HG02885 (cell line): ENCODE measurements around the gene NHS.
"Not testable (repeated sequence)": the region's sequence is repeated elsewhere in the genome, so short reads cannot be mapped to it uniquely, and the experiment has no call there.

ENCODE experiments used
- ATAC-seq: cut with Tn5 transposase; IDR thresholded peaks from one replicate; pipeline ENCODE4 v1.9.1; 2021; ENCODE audit warnings: mild to moderate bottlenecking; ENCODE audit not compliant: unreplicated experiment, poor library complexity

Gene NHS

GRCh38 chrX:17484592-17484991 is 109.6 kb downstream of the NHS start:
- no peak for ATAC-seq

- ATAC-seq: no peak
Observed at GRCh38 chrX:17485391-17485790, 110.4 kb downstream of the NHS start.

- ATAC-seq: no peak
Observed at GRCh38 chrX:17488036-17488435, 113.0 kb downstream of the NHS start.

- no peak for ATAC-seq
Observed at GRCh38 chrX:17494216-17494615, 119.2 kb downstream of the NHS start.

GRCh38 chrX:17495052-17495451 is 120.1 kb downstream of the NHS start:
- no peak for ATAC-seq

- no peak for ATAC-seq
Observed at GRCh38 chrX:17496407-17496806, 121.4 kb downstream of the NHS start.

GRCh38 chrX:17497193-17497592 is 122.2 kb downstream of the NHS start:
- ATAC-seq: no peak

GRCh38 chrX:17499512-17499911 is 124.5 kb downstream of the NHS start:
- no peak for ATAC-seq

- no peak for ATAC-seq
Observed at GRCh38 chrX:17500145-17500579, 125.2 kb downstream of the NHS start.

- no peak for ATAC-seq
Observed at GRCh38 chrX:17501746-17502145, 126.7 kb downstream of the NHS start.

- ATAC-seq: not testable (repeated sequence)
Observed at GRCh38 chrX:17506352-17506751, 131.4 kb downstream of the NHS start.

GRCh38 chrX:17511556-17511955 is 136.6 kb downstream of the NHS start:
- ATAC-seq: no peak

GRCh38 chrX:17519358-17519757 is 144.4 kb downstream of the NHS start:
- ATAC-seq: no peak

- no peak for ATAC-seq
Observed at GRCh38 chrX:17520016-17520615, 145.1 kb downstream of the NHS start.

- no peak for ATAC-seq
Observed at GRCh38 chrX:17521871-17522693, 147.1 kb downstream of the NHS start.

- ATAC-seq: no peak
Observed at GRCh38 chrX:17525266-17525665, 150.3 kb downstream of the NHS start.

GRCh38 chrX:17525762-17526555 is 151.0 kb downstream of the NHS start:
- ATAC-seq: no peak

GRCh38 chrX:17527135-17527701 is 152.2 kb downstream of the NHS start:
- ATAC-seq: no peak

GRCh38 chrX:17527922-17528321 is 152.9 kb downstream of the NHS start:
- ATAC-seq: no peak

- ATAC-seq: no peak
Observed at GRCh38 chrX:17529151-17529745, 154.2 kb downstream of the NHS start.
